ENCODE results near the gene OSTM1. TPM values are rescaled to one million over a fixed set of nuclear protein-coding genes. Genes with fewer than 3 reads are reported as not detected.

The OSTM1 gene
- total and polyA plus RNA-seq, 2 of the 13 experiments (the other 11 are each of a cell fraction or from before 2014, with no cell fraction given): 8.7 to 20.5 TPM

DNA sequence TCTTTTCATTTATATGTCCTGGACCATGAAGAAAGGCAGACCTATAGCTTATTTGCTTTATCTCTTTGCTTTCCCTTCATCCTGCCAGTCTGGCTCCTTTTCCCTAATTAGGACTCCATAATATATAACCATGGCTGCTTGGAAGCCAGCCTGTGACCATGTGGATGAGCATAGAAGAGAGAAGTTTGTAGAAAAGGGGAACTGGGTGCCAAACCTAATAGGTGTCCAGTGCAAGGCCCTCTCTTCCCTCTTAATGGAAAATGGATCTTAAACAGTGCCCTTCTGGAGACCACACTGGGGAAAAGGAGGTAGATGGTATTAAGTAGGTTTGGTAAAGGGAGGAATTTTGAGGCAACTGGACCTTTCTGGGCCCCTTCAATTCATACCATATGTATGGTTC is 16.7 kb upstream of the OSTM1 start (continued):
- TF ChIP-seq LBX2 (CRISPR knock-in tag; IDR thresholded peaks at IDR 0.05; ENCODE audit: borderline replicate concordance) (no peak), ZHX1 (CRISPR knock-in tag; IDR thresholded peaks at IDR 0.05; ENCODE audit: low read depth) (no peak), SRY (CRISPR knock-in tag; IDR thresholded peaks at IDR 0.05) (no peak), RBAK (CRISPR knock-in tag; IDR thresholded peaks at IDR 0.05) (no peak), ATRX (CRISPR knock-in tag; IDR thresholded peaks at IDR 0.05; ENCODE audit: borderline replicate concordance) (no peak)
- TF ChIP-seq, protein P1, sequence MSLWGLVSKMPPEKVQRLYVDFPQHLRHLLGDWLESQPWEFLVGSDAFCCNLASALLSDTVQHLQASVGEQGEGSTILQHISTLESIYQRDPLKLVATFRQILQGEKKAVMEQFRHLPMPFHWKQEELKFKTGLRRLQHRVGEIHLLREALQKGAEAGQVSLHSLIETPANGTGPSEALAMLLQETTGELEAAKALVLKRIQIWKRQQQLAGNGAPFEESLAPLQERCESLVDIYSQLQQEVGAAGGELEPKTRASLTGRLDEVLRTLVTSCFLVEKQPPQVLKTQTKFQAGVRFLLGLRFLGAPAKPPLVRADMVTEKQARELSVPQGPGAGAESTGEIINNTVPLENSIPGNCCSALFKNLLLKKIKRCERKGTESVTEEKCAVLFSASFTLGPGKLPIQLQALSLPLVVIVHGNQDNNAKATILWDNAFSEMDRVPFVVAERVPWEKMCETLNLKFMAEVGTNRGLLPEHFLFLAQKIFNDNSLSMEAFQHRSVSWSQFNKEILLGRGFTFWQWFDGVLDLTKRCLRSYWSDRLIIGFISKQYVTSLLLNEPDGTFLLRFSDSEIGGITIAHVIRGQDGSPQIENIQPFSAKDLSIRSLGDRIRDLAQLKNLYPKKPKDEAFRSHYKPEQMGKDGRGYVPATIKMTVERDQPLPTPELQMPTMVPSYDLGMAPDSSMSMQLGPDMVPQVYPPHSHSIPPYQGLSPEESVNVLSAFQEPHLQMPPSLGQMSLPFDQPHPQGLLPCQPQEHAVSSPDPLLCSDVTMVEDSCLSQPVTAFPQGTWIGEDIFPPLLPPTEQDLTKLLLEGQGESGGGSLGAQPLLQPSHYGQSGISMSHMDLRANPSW (CRISPR knock-in tag; IDR thresholded peaks at IDR 0.05; ENCODE audit: borderline replicate concordance): no peak
- TF ChIP-seq, protein P2, sequence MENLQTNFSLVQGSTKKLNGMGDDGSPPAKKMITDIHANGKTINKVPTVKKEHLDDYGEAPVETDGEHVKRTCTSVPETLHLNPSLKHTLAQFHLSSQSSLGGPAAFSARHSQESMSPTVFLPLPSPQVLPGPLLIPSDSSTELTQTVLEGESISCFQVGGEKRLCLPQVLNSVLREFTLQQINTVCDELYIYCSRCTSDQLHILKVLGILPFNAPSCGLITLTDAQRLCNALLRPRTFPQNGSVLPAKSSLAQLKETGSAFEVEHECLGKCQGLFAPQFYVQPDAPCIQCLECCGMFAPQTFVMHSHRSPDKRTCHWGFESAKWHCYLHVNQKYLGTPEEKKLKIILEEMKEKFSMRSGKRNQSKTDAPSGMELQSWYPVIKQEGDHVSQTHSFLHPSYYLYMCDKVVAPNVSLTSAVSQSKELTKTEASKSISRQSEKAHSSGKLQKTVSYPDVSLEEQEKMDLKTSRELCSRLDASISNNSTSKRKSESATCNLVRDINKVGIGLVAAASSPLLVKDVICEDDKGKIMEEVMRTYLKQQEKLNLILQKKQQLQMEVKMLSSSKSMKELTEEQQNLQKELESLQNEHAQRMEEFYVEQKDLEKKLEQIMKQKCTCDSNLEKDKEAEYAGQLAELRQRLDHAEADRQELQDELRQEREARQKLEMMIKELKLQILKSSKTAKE (CRISPR knock-in tag; IDR thresholded peaks at IDR 0.05; ENCODE audit: borderline replicate concordance): no peak
